ENCODE data around the gene TBC1D23.

Gene TBC1D23

GRCh38 chr3:100266531-100266930 is 5.7 kb downstream of the TBC1D23 start:
- Histone ChIP-seq H3K36me3 (ENCODE audit: insufficient read depth, low read length) (no peaks in the 10 kb centered on the region), H3K9me3 (ENCODE audit: low read length) (no peaks in the 10 kb centered on the region), H4K20me1 (ENCODE audit: insufficient read depth, low read length) (no peaks in the 10 kb centered on the region), H3K27ac (ENCODE audit: low read depth, low read length, poor library complexity, severe bottlenecking) (no peak overlapping the region), H3K4me2 (ENCODE audit: low read length) (no peak overlapping the region), H3K4me1 (ENCODE audit: insufficient read depth, low read length, severe bottlenecking) (peaks cover 30% of the 10 kb centered on the region), H2AFZ (ENCODE audit: low read length) (no peak overlapping the region), H3K27me3 (ENCODE audit: insufficient read depth, low read length) (no peaks in the 10 kb centered on the region), H3K9ac (ENCODE audit: low read length) (no peak overlapping the region), H3F3A (ENCODE audit: insufficient read depth, low read length) (no peaks in the 10 kb centered on the region), H3K79me2 (ENCODE audit: insufficient read depth, low read length) (peaks cover 78% of the 10 kb centered on the region), H3K4me3 (ENCODE audit: low read depth, low read length, poor library complexity, severe bottlenecking) (no peak overlapping the region), H3K9me2 (ENCODE audit: low read depth, low read length) (no peaks in the 10 kb centered on the region)
- TF ChIP-seq CTCF (IDR thresholded peaks at IDR 0.05; ENCODE audit: low read length) (no peak), EZH2 (IDR thresholded peaks at IDR 0.05; ENCODE audit: borderline replicate concordance, low read length) (no peak)

GRCh38 chr3:100268156-100268555 is 7.4 kb downstream of the TBC1D23 start:
- Histone ChIP-seq H3K4me3 (ENCODE audit: low read depth, low read length, poor library complexity, severe bottlenecking) (no peak overlapping the region), H3K9me3 (ENCODE audit: low read length) (no peaks in the 10 kb centered on the region), H3K4me1 (ENCODE audit: insufficient read depth, low read length, severe bottlenecking) (peaks cover 19% of the 10 kb centered on the region), H3K36me3 (ENCODE audit: insufficient read depth, low read length) (no peaks in the 10 kb centered on the region), H3K9ac (ENCODE audit: low read length) (no peak overlapping the region), H3K9me2 (ENCODE audit: low read depth, low read length) (no peaks in the 10 kb centered on the region), H3K4me2 (ENCODE audit: low read length) (no peak overlapping the region), H4K20me1 (ENCODE audit: insufficient read depth, low read length) (no peaks in the 10 kb centered on the region), H3F3A (ENCODE audit: insufficient read depth, low read length) (no peaks in the 10 kb centered on the region), H3K27ac (ENCODE audit: low read depth, low read length, poor library complexity, severe bottlenecking) (no peak overlapping the region), H3K79me2 (ENCODE audit: insufficient read depth, low read length) (peaks cover 73% of the 10 kb centered on the region), H2AFZ (ENCODE audit: low read length) (no peak overlapping the region), H3K27me3 (ENCODE audit: insufficient read depth, low read length) (no peaks in the 10 kb centered on the region)
- no peak for TF ChIP-seq CTCF (IDR thresholded peaks at IDR 0.05; ENCODE audit: low read length)
- TF ChIP-seq EZH2 (IDR thresholded peaks at IDR 0.05; ENCODE audit: borderline replicate concordance, low read length): no peak

GRCh38 chr3:100269001-100269400 is 8.2 kb downstream of the TBC1D23 start:
- H3K4me2 ChIP-seq (ENCODE audit: low read length): no peak overlapping the region

More at GRCh38 chr3:100269001-100269400, 8.2 kb downstream of the TBC1D23 start:
- no peak overlapping the region for H3K4me3 ChIP-seq (ENCODE audit: low read depth, low read length, poor library complexity, severe bottlenecking)
- no peaks in the 10 kb centered on the region for H3K36me3 ChIP-seq (ENCODE audit: insufficient read depth, low read length)
- no peaks in the 10 kb centered on the region for H3F3A ChIP-seq (ENCODE audit: insufficient read depth, low read length)
- H3K9ac ChIP-seq (ENCODE audit: low read length): no peak overlapping the region
- H3K79me2 ChIP-seq (ENCODE audit: insufficient read depth, low read length): peaks cover 64% of the 10 kb centered on the region
- H3K9me2 ChIP-seq (ENCODE audit: low read depth, low read length): no peaks in the 10 kb centered on the region
- no peaks in the 10 kb centered on the region for H4K20me1 ChIP-seq (ENCODE audit: insufficient read depth, low read length)
- TF ChIP-seq CTCF (IDR thresholded peaks at IDR 0.05; ENCODE audit: low read length) (no peak), EZH2 (IDR thresholded peaks at IDR 0.05; ENCODE audit: borderline replicate concordance, low read length) (no peak)
- no peaks in the 10 kb centered on the region for H3K27me3 ChIP-seq (ENCODE audit: insufficient read depth, low read length)
- no peaks in the 10 kb centered on the region for H3K9me3 ChIP-seq (ENCODE audit: low read length)
- no peak overlapping the region for H2AFZ ChIP-seq (ENCODE audit: low read length)
- H3K27ac ChIP-seq (ENCODE audit: low read depth, low read length, poor library complexity, severe bottlenecking): no peak overlapping the region
- peaks cover 12% of the 10 kb centered on the region for H3K4me1 ChIP-seq (ENCODE audit: insufficient read depth, low read length, severe bottlenecking)
